CD14-positive monocyte (primary cell): ENCODE data around the gene NRXN3. TPM values are rescaled to one million over a fixed set of nuclear protein-coding genes. Genes with fewer than 3 reads are reported as not detected.

Experiments
- DNase-seq, 3 donors: peaks; one replicate each; pipeline ENCODE4 v3.0.0-alpha.2; 2011 to 2022
- H2AFZ ChIP-seq: 2 replicates; pipeline ENCODE4 v1.6.0; 2012; ENCODE audit warnings: mild to moderate bottlenecking, low read depth, low read length, inconsistent platforms; ENCODE audit not compliant: insufficient read depth, poor library complexity, severe bottlenecking
- H3K27ac ChIP-seq, 2 donors: 1 replicate in 1 of 2; 2 replicates in 1 of 2; pipeline ENCODE4 v1.5.1; 2012 to 2013; ENCODE audit warnings: low read length in 2 of 2, control low read depth in 1 of 2, inconsistent platforms in 1 of 2, low read depth in 1 of 2, mild to moderate bottlenecking in 1 of 2
- H3K27me3 ChIP-seq, 2 donors: one replicate each; pipeline versions ENCODE4 v1.6.0 to v1.6.1; 2011 to 2013; ENCODE audit warnings: low read length in 2 of 2; ENCODE audit not compliant: control insufficient read depth in 2 of 2, insufficient read depth in 2 of 2
- H3K36me3 ChIP-seq, 2 donors: replicated peaks in 1 of 2; 1 replicate in 1 of 2; 2 replicates in 1 of 2; pipeline versions ENCODE4 v1.5.1 to v1.6.1; 2012 to 2013; ENCODE audit warnings: low read length in 2 of 2, control low read depth in 1 of 2, inconsistent platforms in 1 of 2, mild to moderate bottlenecking in 1 of 2; ENCODE audit not compliant: insufficient read depth in 2 of 2, control insufficient read depth in 1 of 2
- H3K4me1 ChIP-seq, 2 donors: 1 replicate in 1 of 2; 2 replicates in 1 of 2; pipeline versions ENCODE4 v1.5.1 to v1.6.1; 2012 to 2013; ENCODE audit warnings: low read length in 2 of 2, control low read depth in 1 of 2, inconsistent platforms in 1 of 2, mild to moderate bottlenecking in 1 of 2, moderate library complexity in 1 of 2; ENCODE audit not compliant: insufficient read depth in 2 of 2, control insufficient read depth in 1 of 2
- H3K4me2 ChIP-seq: replicated peaks from 2 replicates; pipeline ENCODE3; 2012; ENCODE audit warnings: low read length, moderate library complexity, mild to moderate bottlenecking; ENCODE audit not compliant: poor library complexity, severe bottlenecking; ENCODE audit errors: extremely low read depth
- H3K4me3 ChIP-seq, 3 experiments: fragments of 200-600 bp in 1 of 3; sonication (generic) in 1 of 3; replicated peaks in 1 of 3; 1 replicate in 2 of 3; 2 replicates in 1 of 3; pipeline ENCODE4 v1.5.1; 2011 to 2013; ENCODE audit warnings: low read length in 3 of 3, mild to moderate bottlenecking in 3 of 3, control low read depth in 2 of 3, low read depth in 2 of 3, inconsistent platforms in 1 of 3, moderate library complexity in 1 of 3
- H3K79me2 ChIP-seq: 2 replicates; pipeline ENCODE4 v1.6.0; 2012; ENCODE audit warnings: mild to moderate bottlenecking, control low read depth, inconsistent platforms, low read length, moderate library complexity; ENCODE audit not compliant: insufficient read depth
- H3K9ac ChIP-seq: 2 replicates; pipeline ENCODE4 v1.6.0; 2017; ENCODE audit warnings: low read length, mild to moderate bottlenecking; ENCODE audit not compliant: insufficient read depth, poor library complexity, severe bottlenecking
- H3K9me3 ChIP-seq, 2 donors: replicated peaks in 1 of 2; 1 replicate in 1 of 2; 2 replicates in 1 of 2; pipeline versions ENCODE4 v1.5.1 to v1.6.1; 2012 to 2013; ENCODE audit warnings: low read length in 2 of 2, control low read depth in 1 of 2; ENCODE audit not compliant: control insufficient read depth in 1 of 2, insufficient read depth in 1 of 2
- H4K20me1 ChIP-seq: 2 replicates; pipeline ENCODE4 v1.6.0; 2012; ENCODE audit warnings: mild to moderate bottlenecking, low read length, control low read depth, moderate library complexity; ENCODE audit not compliant: insufficient read depth
- H3K27ac Mint-ChIP-seq, 7 donors: one replicate each; pipeline ENCODE4 v1.8.0; 2020; ENCODE audit warnings: mild to moderate bottlenecking in 7 of 7, mixed read lengths in 7 of 7, moderate library complexity in 6 of 7, inconsistent platforms in 2 of 7
- H3K27me3 Mint-ChIP-seq, 3 donors: one replicate each; pipeline ENCODE4 v1.8.0; 2021 to 2022; ENCODE audit warnings: low read depth in 3 of 3, mild to moderate bottlenecking in 3 of 3, mixed read lengths in 3 of 3, moderate library complexity in 3 of 3, inconsistent platforms in 1 of 3
- H3K36me3 Mint-ChIP-seq, 2 donors: one replicate each; pipeline ENCODE4 v1.8.0; 2020; ENCODE audit warnings: mixed read lengths in 2 of 2, inconsistent platforms in 1 of 2, mild to moderate bottlenecking in 1 of 2
- H3K4me1 Mint-ChIP-seq: one replicate; pipeline ENCODE4 v1.8.0; 2020; ENCODE audit warnings: mild to moderate bottlenecking, mixed read lengths
- H3K4me3 Mint-ChIP-seq, 2 donors: one replicate each; pipeline ENCODE4 v1.8.0; 2020; ENCODE audit warnings: mild to moderate bottlenecking in 2 of 2, mixed read lengths in 2 of 2, moderate library complexity in 1 of 2
- H3K9me3 Mint-ChIP-seq, 7 donors: one replicate each; pipeline ENCODE4 v1.8.0; 2020 to 2022; ENCODE audit warnings: mixed read lengths in 7 of 7, mild to moderate bottlenecking in 6 of 7, moderate library complexity in 6 of 7, inconsistent platforms in 2 of 7
- WGBS: methylation state at CpG from one replicate; pipeline ENCODE4 v1.1.5; 2013; ENCODE audit warnings: missing lambda C conversion rate; ENCODE audit not compliant: insufficient coverage; 5-methylcytosine and 5-hydroxymethylcytosine counted together
- intact Hi-C, 2 donors: fragments of 100-400 bp; cut with micrococcal nuclease; formaldehyde crosslinking; loops; one replicate each; pipeline versions ENCODE4 v1.15.0 to v1.15.1; 2023
- polyA plus RNA-seq, 3 donors: library from polyadenylated mRNA; depleted of rRNA in 1 of 3; unstranded in 2 of 3; stranded (reverse) in 1 of 3; fragments of 300-500 nt in 2 of 3; fragments of >200 nt in 1 of 3; fragmentation: Illumina TruSeq in 2 of 3; gene quantifications; 1 replicate in 2 of 3; 2 replicates in 1 of 3; pipeline ENCODE4 v1.2.3, GENCODE V29; 2012 to 2021
- TF ChIP-seq, protein P1 (sequence below): fragments of 200-600 bp; IDR thresholded peaks from one replicate; pipeline ENCODE4 v1.8.0; 2022; ENCODE audit warnings: antibody characterized with exemption, mild to moderate bottlenecking

The NRXN3 gene
- polyA plus RNA-seq, 3 donors, result not detected

DNA sequence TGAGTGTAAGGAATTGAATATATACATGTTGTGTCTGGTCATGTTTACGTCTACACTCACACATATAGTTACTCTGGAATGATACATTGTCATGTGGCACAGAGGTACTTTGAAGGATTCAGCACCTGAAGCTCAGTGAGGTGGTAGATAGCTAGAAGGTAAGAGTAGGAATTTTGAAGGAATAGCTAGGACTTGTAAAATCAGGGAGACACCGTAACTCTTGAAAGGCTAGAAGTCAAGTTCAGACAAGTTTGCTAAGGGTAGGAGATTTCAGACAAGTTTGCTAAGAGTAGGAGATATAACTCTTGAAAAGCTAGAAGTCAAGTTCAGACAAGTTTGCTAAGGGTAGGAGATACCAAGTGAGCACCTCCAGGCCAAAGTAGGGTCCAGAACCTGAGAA is 14.0 kb upstream of the NRXN3 start:
- 100% methylated on average over 1 of the region's 2 CpGs for whole genome bisulfite sequencing
- Mint-ChIP-seq H3K4me3 (no peak overlapping the region), H3K9me3 (no peaks in the 10 kb centered on the region), H3K27ac (no peak overlapping the region), H3K4me1 (no peaks in the 10 kb centered on the region), H3K36me3 (no peaks in the 10 kb centered on the region), H3K27me3 (peaks cover 4 to 8% (median 7%) of the 10 kb centered on the region in 3 donors)
- H4K20me1 ChIP-seq, result no peaks in the 10 kb centered on the region
- H2AFZ ChIP-seq, result no peak overlapping the region
- no peak overlapping the region for H3K4me2 ChIP-seq
- H3K27ac ChIP-seq, result no peak overlapping the region
- intact Hi-C loops, result no loop called here
- H3K4me3 ChIP-seq, result no peak overlapping the region
- H3K27me3 ChIP-seq, result no peaks in the 10 kb centered on the region
- H3K36me3 ChIP-seq, result no peaks in the 10 kb centered on the region
- TF ChIP-seq, protein P1, sequence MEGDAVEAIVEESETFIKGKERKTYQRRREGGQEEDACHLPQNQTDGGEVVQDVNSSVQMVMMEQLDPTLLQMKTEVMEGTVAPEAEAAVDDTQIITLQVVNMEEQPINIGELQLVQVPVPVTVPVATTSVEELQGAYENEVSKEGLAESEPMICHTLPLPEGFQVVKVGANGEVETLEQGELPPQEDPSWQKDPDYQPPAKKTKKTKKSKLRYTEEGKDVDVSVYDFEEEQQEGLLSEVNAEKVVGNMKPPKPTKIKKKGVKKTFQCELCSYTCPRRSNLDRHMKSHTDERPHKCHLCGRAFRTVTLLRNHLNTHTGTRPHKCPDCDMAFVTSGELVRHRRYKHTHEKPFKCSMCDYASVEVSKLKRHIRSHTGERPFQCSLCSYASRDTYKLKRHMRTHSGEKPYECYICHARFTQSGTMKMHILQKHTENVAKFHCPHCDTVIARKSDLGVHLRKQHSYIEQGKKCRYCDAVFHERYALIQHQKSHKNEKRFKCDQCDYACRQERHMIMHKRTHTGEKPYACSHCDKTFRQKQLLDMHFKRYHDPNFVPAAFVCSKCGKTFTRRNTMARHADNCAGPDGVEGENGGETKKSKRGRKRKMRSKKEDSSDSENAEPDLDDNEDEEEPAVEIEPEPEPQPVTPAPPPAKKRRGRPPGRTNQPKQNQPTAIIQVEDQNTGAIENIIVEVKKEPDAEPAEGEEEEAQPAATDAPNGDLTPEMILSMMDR, result no peak
- H3K9me3 ChIP-seq, result no peaks in the 10 kb centered on the region
- no peaks in the 10 kb centered on the region for H3K79me2 ChIP-seq
- H3K9ac ChIP-seq, result no peak overlapping the region
- no peaks in the 10 kb centered on the region for H3K4me1 ChIP-seq
- no peak for DNase-seq

DNA sequence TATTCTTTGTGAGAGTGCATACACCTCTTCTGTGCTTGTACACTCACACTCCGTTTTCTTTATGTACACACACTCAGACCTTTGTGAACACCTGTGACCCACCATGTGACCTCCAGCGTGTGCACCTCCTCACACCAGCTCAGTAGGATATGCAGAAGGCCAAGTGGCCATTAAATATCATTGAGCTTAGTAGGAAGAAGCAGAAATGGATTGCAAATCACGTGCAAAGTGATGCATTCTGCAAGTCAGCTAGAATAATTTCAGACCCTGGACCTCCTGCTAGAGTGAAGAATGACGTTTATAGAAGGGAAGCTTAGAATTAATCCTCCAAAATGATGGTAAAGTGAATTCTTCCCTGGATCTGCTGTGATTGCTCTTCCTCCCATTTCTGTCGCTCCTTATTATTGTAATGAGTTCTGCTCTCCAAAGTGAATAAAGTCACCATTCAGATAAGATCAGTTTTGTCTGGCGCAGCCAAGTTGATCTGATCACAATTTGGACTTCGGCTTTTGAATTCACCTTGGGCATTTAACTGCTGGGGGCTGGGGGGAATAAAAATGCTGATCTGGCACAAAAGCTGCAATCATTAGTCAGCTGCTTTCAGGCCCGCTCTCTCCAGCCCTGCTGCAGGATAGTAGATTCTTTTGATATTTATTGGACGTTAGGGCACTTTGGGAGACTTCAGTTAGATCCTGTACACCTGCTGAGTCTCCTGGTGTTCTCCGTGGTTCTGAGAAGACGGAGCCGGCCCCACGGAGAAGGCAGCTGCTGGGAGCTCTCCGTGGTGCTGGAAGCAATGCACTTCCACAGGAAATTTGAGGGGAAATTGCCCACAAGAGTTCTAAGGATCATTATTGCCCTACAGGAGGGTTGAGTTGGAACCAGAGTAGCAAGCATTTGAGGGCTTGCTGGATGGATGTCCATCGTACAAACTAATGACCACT is 12.4 kb upstream of the NRXN3 start:
- no peak overlapping the region for H3K27ac ChIP-seq
- no peak overlapping the region for H2AFZ ChIP-seq
- no peak overlapping the region for H3K9ac ChIP-seq
- 28% methylated on average over 9 of the region's 15 CpGs for WGBS
- Mint-ChIP-seq H3K27ac (no peak overlapping the region), H3K27me3 (peaks cover 8 to 11% (median 10%) of the 10 kb centered on the region in 3 donors), H3K9me3 (no peaks in the 10 kb centered on the region), H3K4me1 (no peaks in the 10 kb centered on the region), H3K36me3 (no peaks in the 10 kb centered on the region), H3K4me3 (no peak overlapping the region)
- H3K36me3 ChIP-seq, result no peaks in the 10 kb centered on the region
- TF ChIP-seq, protein P1, result no peak
- no peak for DNase-seq
- H4K20me1 ChIP-seq, result no peaks in the 10 kb centered on the region
- H3K4me3 ChIP-seq, result no peak overlapping the region
- intact Hi-C loops, result no loop called here
- no peaks in the 10 kb centered on the region for H3K79me2 ChIP-seq
- H3K27me3 ChIP-seq, result no peaks in the 10 kb centered on the region
- H3K4me1 ChIP-seq, result no peaks in the 10 kb centered on the region
- no peak overlapping the region for H3K4me2 ChIP-seq
- H3K9me3 ChIP-seq, result no peaks in the 10 kb centered on the region
